SH-SY5Y (cell line): ENCODE data around the gene RPS6KA5.

Experiments used
- GATA2 ChIP-seq: IDR thresholded peaks from 2 replicates; pipeline ENCODE4 v1.6.1; 2011; ENCODE audit warnings: mild to moderate bottlenecking, low read depth, low read length
- GATA3 ChIP-seq: IDR thresholded peaks from 2 replicates; pipeline ENCODE4 v1.6.1; 2011; ENCODE audit warnings: low read depth, mild to moderate bottlenecking, low read length, moderate library complexity

- TF ChIP-seq GATA2 = no peak
- TF ChIP-seq GATA3 = no peak
Observed at GRCh38 chr14:91048676-91049075, 11.8 kb downstream of the RPS6KA5 start.
